ENCODE measurements around the gene TTC9B. TPM values are rescaled to one million over a fixed set of nuclear protein-coding genes. Genes with fewer than 3 reads are reported as not detected.

TTC9B gene
- total RNA-seq, 1 donor from 2014 or later, result not detected

GRCh38 chr19:40247178-40247577 is 29.0 kb upstream of the TTC9B start:
- Histone ChIP-seq H3K4me1 (no peaks in the 10 kb centered on the region), H3K27ac (no peak overlapping the region)

GRCh38 chr19:40246292-40247073 is 28.3 kb upstream of the TTC9B start:
- Histone ChIP-seq H3K4me3 (no peak overlapping the region), H3K4me1 (no peaks in the 10 kb centered on the region), H3K27me3 (no peaks in the 10 kb centered on the region), H3K27ac (no peak overlapping the region), H3K9me3 (no peaks in the 10 kb centered on the region), H3K36me3 (peaks cover 3 to 27% of the 10 kb centered on the region in 2 donors)
- TF ChIP-seq CTCF (IDR thresholded peaks at IDR 0.05), result no peak
- no peak for DNase-seq (ENCODE audit: low spot score in 2 of 2)
- intact Hi-C loops (cut with DNase I), result no loop called here

More at GRCh38 chr19:40247178-40247577, 29.0 kb upstream of the TTC9B start:
- peaks cover 6 to 27% of the 10 kb centered on the region in 2 donors for H3K36me3 ChIP-seq
- no peak for DNase-seq (ENCODE audit: low spot score in 2 of 2)
- intact Hi-C loops (cut with DNase I), result no loop called here
- TF ChIP-seq CTCF (IDR thresholded peaks at IDR 0.05), result no peak
- H3K4me3 ChIP-seq, result no peak overlapping the region
- H3K27me3 ChIP-seq, result no peaks in the 10 kb centered on the region
- no peaks in the 10 kb centered on the region for H3K9me3 ChIP-seq

GRCh38 chr19:40245506-40246128 is 27.4 kb upstream of the TTC9B start:
- H3K27ac ChIP-seq, result no peak overlapping the region
- no peak for DNase-seq (ENCODE audit: low spot score in 2 of 2)
- H3K36me3 ChIP-seq, result peaks cover 3 to 34% of the 10 kb centered on the region in 2 donors
- no peak for TF ChIP-seq CTCF (IDR thresholded peaks at IDR 0.05)
- intact Hi-C loops (cut with DNase I), result no loop called here
- no peaks in the 10 kb centered on the region for H3K9me3 ChIP-seq
- no peaks in the 10 kb centered on the region for H3K4me1 ChIP-seq
- H3K27me3 ChIP-seq, result no peaks in the 10 kb centered on the region
- no peak overlapping the region for H3K4me3 ChIP-seq

GRCh38 chr19:40244579-40245317 is 26.6 kb upstream of the TTC9B start:
- intact Hi-C loops (cut with DNase I), result no loop called here
- no peaks in the 10 kb centered on the region for H3K4me1 ChIP-seq
- H3K4me3 ChIP-seq, result no peak overlapping the region
- DNase-seq (ENCODE audit: low spot score in 2 of 2), result no peak
- no peak overlapping the region for H3K27ac ChIP-seq
- H3K36me3 ChIP-seq, result peaks cover 10 to 42% of the 10 kb centered on the region in 2 donors
- TF ChIP-seq CTCF (IDR thresholded peaks at IDR 0.05), result no peak
- no peaks in the 10 kb centered on the region for H3K9me3 ChIP-seq
- no peaks in the 10 kb centered on the region for H3K27me3 ChIP-seq

- no peaks in the 10 kb centered on the region for H3K4me1 ChIP-seq
- no peak overlapping the region for H3K27ac ChIP-seq
- H3K36me3 ChIP-seq, result peaks cover 24 to 49% of the 10 kb centered on the region in 2 donors
- intact Hi-C loops (cut with DNase I), result no loop called here
- no peaks in the 10 kb centered on the region for H3K27me3 ChIP-seq
- no peak for DNase-seq (ENCODE audit: low spot score in 2 of 2)
- no peak overlapping the region for H3K4me3 ChIP-seq
- no peak for TF ChIP-seq CTCF (IDR thresholded peaks at IDR 0.05)
- no peaks in the 10 kb centered on the region for H3K9me3 ChIP-seq
These were observed 25.0 kb upstream of the TTC9B start for GRCh38 chr19:40243181-40243580.
